HFFc6 (cell line): Measurements from ENCODE around the gene POPDC3. TPM values are rescaled to one million over a fixed set of nuclear protein-coding genes. Genes with fewer than 3 reads are reported as not detected.

Experiments
- DNase-seq: peaks from one replicate; pipeline ENCODE4 v3.0.0-alpha.2; 2018
- H3K27ac Mint-ChIP-seq: 2 replicates; pipeline ENCODE4 v1.8.0; 2020; ENCODE audit warnings: mild to moderate bottlenecking, mixed read lengths
- H3K27me3 Mint-ChIP-seq: 2 replicates; pipeline ENCODE4 v1.8.0; 2021; ENCODE audit warnings: mild to moderate bottlenecking, moderate library complexity, mixed read lengths; ENCODE audit not compliant: insufficient read depth
- H3K36me3 Mint-ChIP-seq: 2 replicates; pipeline ENCODE4 v1.8.0; 2021; ENCODE audit warnings: low read depth, mixed read lengths
- H3K4me1 Mint-ChIP-seq: 2 replicates; pipeline ENCODE4 v1.8.0; 2020; ENCODE audit warnings: low read depth, mixed read lengths
- H3K4me3 Mint-ChIP-seq: 2 replicates; pipeline ENCODE4 v1.8.0; 2020; ENCODE audit warnings: mild to moderate bottlenecking, moderate library complexity, mixed read lengths
- H3K9me3 Mint-ChIP-seq: 2 replicates; pipeline ENCODE4 v1.8.0; 2020; ENCODE audit warnings: mild to moderate bottlenecking, mixed read lengths
- CTCF ChIP-seq: fragments of 200-600 bp; sonication (generic); IDR thresholded peaks from 2 replicates; pipeline ENCODE4 v1.5.0; 2021; ENCODE audit warnings: antibody characterized with exemption, mild to moderate bottlenecking
- total RNA-seq, 6 experiments: library from RNA; stranded (reverse); fragmentation: NEBNext Ultra II Directional; extraction: Animal tissue kit (Norgen Biotek cat#: 25700); gene quantifications; 2 replicates in 1 of 6; 3 replicates in 5 of 6; pipeline ENCODE4 v1.2.3, GENCODE V29; 2021

POPDC3 gene
- total RNA-seq, 6 experiments from 2014 or later = 15.4 to 24.1 (median 21.2) TPM

- H3K9me3 Mint-ChIP-seq = no peaks in the 10 kb centered on the region
- no peak for TF ChIP-seq CTCF
- peaks cover 54% of the 10 kb centered on the region for H3K4me1 Mint-ChIP-seq
- H3K27ac Mint-ChIP-seq = no peak overlapping the region
- no peak overlapping the region for H3K4me3 Mint-ChIP-seq
- H3K27me3 Mint-ChIP-seq = no peaks in the 10 kb centered on the region; the same call in 1 of the 2 replicates
- H3K36me3 Mint-ChIP-seq = no peaks in the 10 kb centered on the region
- no peak for DNase-seq
These were observed 11.9 kb downstream of the POPDC3 start for GRCh38 chr6:105167914-105168313.

- Mint-ChIP-seq H3K27me3 (no peaks in the 10 kb centered on the region; the same call in 1 of the 2 replicates), H3K27ac (no peak overlapping the region), H3K36me3 (no peaks in the 10 kb centered on the region), H3K4me1 (peaks cover 39% of the 10 kb centered on the region), H3K9me3 (no peaks in the 10 kb centered on the region), H3K4me3 (no peak overlapping the region)
- TF ChIP-seq CTCF = no peak
- peak; percentile 24 for DNase-seq
These were observed 15.4 kb downstream of the POPDC3 start for GRCh38 chr6:105164418-105164817.

- Mint-ChIP-seq H3K27me3 (no peaks in the 10 kb centered on the region; the same call in 1 of the 2 replicates), H3K4me1 (peaks cover 29% of the 10 kb centered on the region), H3K9me3 (no peaks in the 10 kb centered on the region), H3K36me3 (peaks cover 5% of the 10 kb centered on the region), H3K4me3 (no peak overlapping the region), H3K27ac (no peak overlapping the region)
- TF ChIP-seq CTCF = no peak
- no peak for DNase-seq
These were observed 16.6 kb downstream of the POPDC3 start for GRCh38 chr6:105163183-105163582.

- Mint-ChIP-seq H3K36me3 (peaks cover 8% of the 10 kb centered on the region), H3K27me3 (no peaks in the 10 kb centered on the region; the same call in 1 of the 2 replicates), H3K4me3 (no peak overlapping the region), H3K27ac (no peak overlapping the region), H3K9me3 (no peaks in the 10 kb centered on the region), H3K4me1 (peaks cover 29% of the 10 kb centered on the region)
- no peak for TF ChIP-seq CTCF
- DNase-seq = no peak
These were observed 17.4 kb downstream of the POPDC3 start for GRCh38 chr6:105162377-105162776.

- Mint-ChIP-seq H3K4me3 (no peak overlapping the region), H3K27me3 (no peaks in the 10 kb centered on the region; the same call in 1 of the 2 replicates), H3K4me1 (peaks cover 29% of the 10 kb centered on the region), H3K9me3 (no peaks in the 10 kb centered on the region), H3K36me3 (peaks cover 8% of the 10 kb centered on the region), H3K27ac (no peak overlapping the region)
- DNase-seq = no peak
- TF ChIP-seq CTCF = no peak
These were observed 18.4 kb downstream of the POPDC3 start for GRCh38 chr6:105161421-105161820.

GRCh38 chr6:105153676-105154075 is 26.1 kb downstream of the POPDC3 start:
- no peaks in the 10 kb centered on the region for H3K9me3 Mint-ChIP-seq
- no peak overlapping the region for H3K4me3 Mint-ChIP-seq
- DNase-seq = no peak
- H3K27ac Mint-ChIP-seq = no peak overlapping the region
- no peaks in the 10 kb centered on the region for H3K27me3 Mint-ChIP-seq
- peaks cover 8% of the 10 kb centered on the region for H3K36me3 Mint-ChIP-seq
- no peak for TF ChIP-seq CTCF
- H3K4me1 Mint-ChIP-seq = no peaks in the 10 kb centered on the region
